Fibroblast of pulmonary artery (primary cell): ENCODE results near the gene DPM2.

Experiments used
- DNase-seq: peaks from one replicate; pipeline ENCODE4 v3.0.0-alpha.2; 2010; ENCODE audit warnings: low read depth
- H3K4me3 ChIP-seq: replicated peaks from 2 replicates; pipeline ENCODE4 v1.5.1; 2011; ENCODE audit warnings: low read depth, mild to moderate bottlenecking, control low read depth, low read length, moderate library complexity
- CTCF ChIP-seq: IDR thresholded peaks from 2 replicates; pipeline ENCODE4 v1.5.1; 2011; ENCODE audit warnings: mild to moderate bottlenecking, control low read depth, low read length, inconsistent platforms; ENCODE audit errors: missing control alignments

The DPM2 gene

GRCh38 chr9:127971357-127972235 lies 33.9 kb upstream of the DPM2 start:
- no peak overlapping the region for H3K4me3 ChIP-seq
- no peak for TF ChIP-seq CTCF
- no peak for DNase-seq

- no peak for DNase-seq
- H3K4me3 ChIP-seq: no peak overlapping the region
- no peak for TF ChIP-seq CTCF
These were observed 33.0 kb upstream of the DPM2 start for GRCh38 chr9:127970401-127971313.

GRCh38 chr9:127968700-127969383 lies 31.2 kb upstream of the DPM2 start:
- TF ChIP-seq CTCF: no peak
- no peak overlapping the region for H3K4me3 ChIP-seq
- peak; percentile 83 for DNase-seq

- no peak for TF ChIP-seq CTCF
- no peak overlapping the region for H3K4me3 ChIP-seq
- no peak for DNase-seq
These were observed 30.4 kb upstream of the DPM2 start for GRCh38 chr9:127968042-127968441.

GRCh38 chr9:127967151-127967809 lies 29.6 kb upstream of the DPM2 start:
- no peak for DNase-seq
- TF ChIP-seq CTCF: no peak
- no peak overlapping the region for H3K4me3 ChIP-seq

GRCh38 chr9:127966416-127967150 lies 28.9 kb upstream of the DPM2 start:
- no peak overlapping the region for H3K4me3 ChIP-seq
- TF ChIP-seq CTCF: no peak
- DNase-seq: no peak
